Effector CD8-positive, alpha-beta T cell (primary cell): ENCODE data around the gene SSH2.

ENCODE experiments used
- DNase-seq: peaks from one replicate; lab custom pipeline; 2025; lab: John Stamatoyannopoulos, UW

SSH2 gene

GRCh38 chr17:29624586-29624985, 305.4 kb downstream of the SSH2 start:
- DNase-seq = no peak

- no peak for DNase-seq
Measured at GRCh38 chr17:29623283-29623647, 306.8 kb downstream of the SSH2 start.

- DNase-seq = peak; percentile 71
Measured at GRCh38 chr17:29622337-29623282, 307.4 kb downstream of the SSH2 start, which contains the start of gene CORO6. Gene CORO6, minus strand, starts transcription at chr17:29622912. Its CDS starts 1,491 bp downstream, at chr17:29621421.

- DNase-seq = no peak
Measured at GRCh38 chr17:29621751-29622194, 308.3 kb downstream of the SSH2 start.

GRCh38 chr17:29620779-29621500, 309.1 kb downstream of the SSH2 start:
- DNase-seq = no peak

- DNase-seq = no peak
Measured at GRCh38 chr17:29620271-29620670, 309.8 kb downstream of the SSH2 start.

GRCh38 chr17:29619251-29619650, 310.8 kb downstream of the SSH2 start:
- no peak for DNase-seq

GRCh38 chr17:29618272-29619065, 311.6 kb downstream of the SSH2 start:
- no peak for DNase-seq

GRCh38 chr17:29617481-29618271, 312.4 kb downstream of the SSH2 start:
- DNase-seq = peak; percentile 72

GRCh38 chr17:29617125-29617480, 312.9 kb downstream of the SSH2 start:
- peak; percentile 81 for DNase-seq

- no peak for DNase-seq
Measured at GRCh38 chr17:29616300-29617048, 313.6 kb downstream of the SSH2 start.

- DNase-seq = peak; percentile 82
Measured at GRCh38 chr17:29615492-29616299, 314.3 kb downstream of the SSH2 start.

- no peak for DNase-seq
Measured at GRCh38 chr17:29615048-29615385, 315.0 kb downstream of the SSH2 start.

GRCh38 chr17:29614349-29615047, 315.5 kb downstream of the SSH2 start:
- DNase-seq = no peak

- DNase-seq = no peak
Measured at GRCh38 chr17:29613856-29614255, 316.2 kb downstream of the SSH2 start.

- DNase-seq = peak; percentile 89
Measured at GRCh38 chr17:29613352-29613837, 316.6 kb downstream of the SSH2 start.

GRCh38 chr17:29612404-29613280, 317.4 kb downstream of the SSH2 start:
- no peak for DNase-seq

GRCh38 chr17:29612094-29612403, 318.0 kb downstream of the SSH2 start:
- no peak for DNase-seq
